Endodermal cell (in vitro differentiated cells): Measurements from ENCODE around the gene NKX2-4. TPM values are rescaled to one million over a fixed set of nuclear protein-coding genes. Genes with fewer than 3 reads are reported as not detected.

Experiments
- DNase-seq: peaks from one replicate; pipeline ENCODE4 v3.0.0-alpha.2; 2017
- H3K27ac ChIP-seq: 2 replicates; pipeline ENCODE4 v1.5.1; 2013; ENCODE audit warnings: mild to moderate bottlenecking, low read depth, low read length, moderate library complexity
- H3K27me3 ChIP-seq: 2 replicates; pipeline ENCODE4 v1.6.1; 2013; ENCODE audit warnings: mild to moderate bottlenecking, low read length, moderate library complexity; ENCODE audit not compliant: insufficient read depth, control insufficient read depth, poor library complexity, severe bottlenecking
- H3K36me3 ChIP-seq: 2 replicates; pipeline ENCODE4 v1.7.0; 2013; ENCODE audit warnings: mild to moderate bottlenecking, low read length, moderate library complexity; ENCODE audit not compliant: control insufficient read depth, insufficient read depth
- H3K4me1 ChIP-seq: one replicate; pipeline ENCODE4 v1.7.0; 2013; ENCODE audit warnings: low read length; ENCODE audit not compliant: control insufficient read depth, insufficient read depth
- H3K4me3 ChIP-seq: 2 replicates; pipeline ENCODE4 v1.5.1; 2013; ENCODE audit warnings: mild to moderate bottlenecking, low read length, moderate library complexity
- H3K9ac ChIP-seq: 2 replicates; pipeline ENCODE4 v1.6.1; 2013; ENCODE audit warnings: mild to moderate bottlenecking, low read length, moderate library complexity; ENCODE audit not compliant: poor library complexity, severe bottlenecking; ENCODE audit errors: extremely low read depth
- H3K9me3 ChIP-seq: 2 replicates; pipeline ENCODE4 v1.6.1; 2013; ENCODE audit warnings: mild to moderate bottlenecking, low read length, moderate library complexity; ENCODE audit not compliant: control insufficient read depth
- H3K27ac Mint-ChIP-seq: 2 replicates; pipeline ENCODE4 v1.8.0; 2020; ENCODE audit warnings: mixed read lengths
- H3K27me3 Mint-ChIP-seq: 2 replicates; pipeline ENCODE4 v1.8.0; 2021; ENCODE audit warnings: mild to moderate bottlenecking, mixed read lengths; ENCODE audit not compliant: insufficient read depth
- H3K36me3 Mint-ChIP-seq: 2 replicates; pipeline ENCODE4 v1.8.0; 2020; ENCODE audit warnings: low read depth, mixed read lengths
- H3K4me1 Mint-ChIP-seq: 2 replicates; pipeline ENCODE4 v1.8.0; 2020; ENCODE audit warnings: mixed read lengths
- H3K4me3 Mint-ChIP-seq: 2 replicates; pipeline ENCODE4 v1.8.0; 2020; ENCODE audit warnings: mild to moderate bottlenecking, moderate library complexity, mixed read lengths
- H3K9me3 Mint-ChIP-seq: 2 replicates; pipeline ENCODE4 v1.8.0; 2020; ENCODE audit warnings: mild to moderate bottlenecking, mixed read lengths
- WGBS, 2 experiments: methylation state at CpG; one replicate each; pipeline versions ENCODE4 v1.1.5 to v1.1.7; 2013; ENCODE audit warnings: missing lambda C conversion rate in 2 of 2, mixed read lengths in 1 of 2; ENCODE audit not compliant: insufficient coverage in 1 of 2, insufficient read length in 1 of 2; 5-methylcytosine and 5-hydroxymethylcytosine counted together
- total RNA-seq, 2 donors: library from RNA; stranded (reverse); fragmentation: NEBNext Ultra II Directional in 1 of 2; extraction: Animal tissue kit (Norgen Biotek cat#: 25700) in 1 of 2; gene quantifications; 2 replicates in 1 of 2; 3 replicates in 1 of 2; pipeline ENCODE4 v1.2.1, GENCODE V29; 2021
- TF ChIP-seq, protein P1 (sequence below): fragments of 200-600 bp; sonication (generic); conservative IDR thresholded peaks from 2 replicates; pipeline ENCODE4 v1.5.0; 2021; ENCODE audit warnings: antibody characterized with exemption, mild to moderate bottlenecking

The NKX2-4 gene
- total RNA-seq, 2 donors from 2014 or later: not detected

DNA sequence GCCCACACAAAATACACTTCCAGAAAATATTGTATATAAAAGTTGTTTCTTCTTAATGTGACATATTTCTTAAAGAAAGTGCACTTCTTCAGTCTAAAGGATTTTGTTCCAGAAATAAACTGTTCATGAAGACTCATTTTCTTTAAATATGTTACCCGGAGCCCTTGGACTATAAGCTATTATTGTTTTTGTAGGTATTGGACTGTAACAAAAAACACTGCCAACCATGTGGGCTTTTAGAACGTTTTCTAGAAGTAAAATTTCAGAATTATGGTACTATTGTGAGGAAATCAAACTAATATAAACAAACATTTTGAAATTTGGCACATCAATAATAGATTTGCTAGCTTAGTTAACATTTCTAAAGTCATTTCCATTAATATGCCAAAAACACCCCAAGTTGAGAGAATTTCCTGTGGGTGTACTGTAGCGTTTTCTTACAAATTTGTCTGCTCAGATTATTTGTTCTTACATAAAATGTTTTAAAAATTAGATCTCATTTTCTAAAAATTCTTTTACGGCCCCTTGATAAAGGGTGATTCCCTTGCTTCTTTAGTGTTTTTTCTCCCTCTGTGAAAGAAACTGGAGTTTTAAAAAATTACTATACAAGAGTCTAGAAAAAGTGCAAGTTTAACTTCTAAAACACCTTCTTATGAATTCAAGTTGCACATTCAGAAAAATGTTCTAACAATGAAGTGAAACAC is 3.4 kb downstream of the NKX2-4 start:
- 54% methylated on average over 3 of the region's 4 CpGs; no CpG with 5 or more reads in 1 of the 2 experiments for WGBS, 2 experiments
- no peak overlapping the region for H3K4me3 ChIP-seq
- DNase-seq: no peak
- H3K9me3 ChIP-seq: no peaks in the 10 kb centered on the region
- no peak overlapping the region for H3K4me3 Mint-ChIP-seq
- H3K27me3 Mint-ChIP-seq: peaks cover 79% of the 10 kb centered on the region
- peaks cover 100% of the 10 kb centered on the region for H3K27me3 ChIP-seq
- no peaks in the 10 kb centered on the region for H3K4me1 ChIP-seq
- peaks cover 12% of the 10 kb centered on the region for H3K36me3 ChIP-seq
- TF ChIP-seq, protein P1, sequence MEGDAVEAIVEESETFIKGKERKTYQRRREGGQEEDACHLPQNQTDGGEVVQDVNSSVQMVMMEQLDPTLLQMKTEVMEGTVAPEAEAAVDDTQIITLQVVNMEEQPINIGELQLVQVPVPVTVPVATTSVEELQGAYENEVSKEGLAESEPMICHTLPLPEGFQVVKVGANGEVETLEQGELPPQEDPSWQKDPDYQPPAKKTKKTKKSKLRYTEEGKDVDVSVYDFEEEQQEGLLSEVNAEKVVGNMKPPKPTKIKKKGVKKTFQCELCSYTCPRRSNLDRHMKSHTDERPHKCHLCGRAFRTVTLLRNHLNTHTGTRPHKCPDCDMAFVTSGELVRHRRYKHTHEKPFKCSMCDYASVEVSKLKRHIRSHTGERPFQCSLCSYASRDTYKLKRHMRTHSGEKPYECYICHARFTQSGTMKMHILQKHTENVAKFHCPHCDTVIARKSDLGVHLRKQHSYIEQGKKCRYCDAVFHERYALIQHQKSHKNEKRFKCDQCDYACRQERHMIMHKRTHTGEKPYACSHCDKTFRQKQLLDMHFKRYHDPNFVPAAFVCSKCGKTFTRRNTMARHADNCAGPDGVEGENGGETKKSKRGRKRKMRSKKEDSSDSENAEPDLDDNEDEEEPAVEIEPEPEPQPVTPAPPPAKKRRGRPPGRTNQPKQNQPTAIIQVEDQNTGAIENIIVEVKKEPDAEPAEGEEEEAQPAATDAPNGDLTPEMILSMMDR: no peak
- no peak overlapping the region for H3K9ac ChIP-seq
- H3K27ac ChIP-seq: no peak overlapping the region
- peaks cover 8% of the 10 kb centered on the region for H3K4me1 Mint-ChIP-seq
- H3K27ac Mint-ChIP-seq: no peak overlapping the region
- no peaks in the 10 kb centered on the region for H3K36me3 Mint-ChIP-seq
- H3K9me3 Mint-ChIP-seq: no peaks in the 10 kb centered on the region

DNA sequence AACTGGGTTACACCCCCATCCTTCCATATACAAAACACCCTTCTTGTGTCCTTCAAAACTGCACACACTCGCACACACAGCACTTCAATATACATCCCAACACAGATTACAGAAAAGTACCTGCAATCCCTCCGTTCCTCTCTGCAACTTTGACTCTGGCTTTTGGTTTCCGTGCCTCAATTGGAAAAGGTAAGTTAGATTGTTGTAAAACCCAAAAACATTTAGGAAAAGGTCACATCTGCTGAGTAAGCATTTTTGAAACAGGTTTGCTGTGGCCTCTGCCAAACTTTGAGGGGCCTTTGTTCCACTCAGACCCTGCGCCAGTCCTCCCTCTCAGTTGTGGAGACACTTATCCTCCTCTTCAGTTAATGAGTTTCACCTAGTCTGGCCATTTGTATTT is 4.2 kb downstream of the NKX2-4 start:
- Histone ChIP-seq H3K9me3 (no peaks in the 10 kb centered on the region), H3K4me1 (no peaks in the 10 kb centered on the region), H3K36me3 (peaks cover 19% of the 10 kb centered on the region), H3K4me3 (no peak overlapping the region), H3K27ac (no peak overlapping the region), H3K27me3 (peaks cover 92% of the 10 kb centered on the region), H3K9ac (no peak overlapping the region)
- no peak overlapping the region for H3K27ac Mint-ChIP-seq
- peaks cover 8% of the 10 kb centered on the region for H3K4me1 Mint-ChIP-seq
- DNase-seq: no peak
- peaks cover 71% of the 10 kb centered on the region for H3K27me3 Mint-ChIP-seq
- no peaks in the 10 kb centered on the region for H3K36me3 Mint-ChIP-seq
- H3K9me3 Mint-ChIP-seq: no peaks in the 10 kb centered on the region
- WGBS, 2 experiments: 45 to 50% methylated on average over 1 to 4 of the region's 4 CpGs
- no peak overlapping the region for H3K4me3 Mint-ChIP-seq
- TF ChIP-seq, protein P1: no peak

DNA sequence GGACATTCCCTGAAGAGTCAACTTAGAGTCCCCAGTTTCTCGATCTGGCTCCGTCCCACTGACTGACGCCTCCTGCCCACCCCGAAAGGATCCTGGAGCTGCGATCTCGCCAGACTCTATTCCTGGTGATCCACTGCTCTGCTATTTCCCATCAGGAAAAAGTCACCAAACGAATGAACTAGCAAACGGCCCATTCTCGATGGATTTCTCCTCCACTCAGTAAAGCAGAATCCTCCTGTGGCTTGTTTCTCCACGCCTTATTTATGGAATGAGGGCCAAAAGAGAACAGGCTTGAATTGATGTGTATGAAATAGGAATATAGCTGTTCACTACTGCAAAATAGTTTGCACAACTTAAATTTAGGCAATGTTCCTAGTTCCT is 5.4 kb downstream of the NKX2-4 start:
- Mint-ChIP-seq H3K4me3 (peak overlapping the region; percentile 48), H3K4me1 (peaks cover 8% of the 10 kb centered on the region), H3K27me3 (peaks cover 59% of the 10 kb centered on the region), H3K36me3 (peaks cover 8% of the 10 kb centered on the region), H3K27ac (no peak overlapping the region), H3K9me3 (no peaks in the 10 kb centered on the region)
- TF ChIP-seq, protein P1: no peak
- no peaks in the 10 kb centered on the region for H3K9me3 ChIP-seq
- H3K36me3 ChIP-seq: peaks cover 30% of the 10 kb centered on the region
- H3K9ac ChIP-seq: no peak overlapping the region
- DNase-seq: no peak
- H3K4me1 ChIP-seq: no peaks in the 10 kb centered on the region
- H3K27ac ChIP-seq: no peak overlapping the region
- peaks cover 80% of the 10 kb centered on the region for H3K27me3 ChIP-seq
- WGBS, 2 experiments: 0 to 5% methylated on average over 6 to 9 of the region's 10 CpGs
- peak overlapping the region; percentile 46 for H3K4me3 ChIP-seq
